HEK293T (cell line): Measurements from ENCODE around the gene ORAI2.

ENCODE experiments used
- ARNT ChIP-seq: fragments of 450-650 bp; IDR thresholded peaks from 2 replicates; pipeline ENCODE4 v1.6.1; 2017; ENCODE audit warnings: mild to moderate bottlenecking
- CTBP1 ChIP-seq: fragments of 450-650 bp; IDR thresholded peaks from 2 replicates; pipeline ENCODE4 v1.6.1; 2016; ENCODE audit warnings: borderline replicate concordance
- ELF4 ChIP-seq: fragments of 450-650 bp; IDR thresholded peaks from 2 replicates; pipeline ENCODE4 v1.6.1; 2017; ENCODE audit warnings: antibody characterized with exemption
- FOXA1 ChIP-seq: fragments of 450-650 bp; IDR thresholded peaks from 2 replicates; pipeline ENCODE4 v1.6.1; 2016; ENCODE audit warnings: mild to moderate bottlenecking
- FOXK2 ChIP-seq: fragments of 450-650 bp; IDR thresholded peaks from 2 replicates; pipeline ENCODE4 v1.6.1; 2016; ENCODE audit warnings: mild to moderate bottlenecking
- FOXM1 ChIP-seq: fragments of 450-650 bp; IDR thresholded peaks from 2 replicates; pipeline ENCODE4 v1.6.1; 2017; ENCODE audit warnings: mild to moderate bottlenecking, borderline replicate concordance
- HDGF ChIP-seq: fragments of 450-650 bp; IDR thresholded peaks from 2 replicates; pipeline ENCODE4 v1.6.1; 2017; ENCODE audit warnings: antibody characterized with exemption, borderline replicate concordance
- NFRKB ChIP-seq: fragments of 450-650 bp; IDR thresholded peaks from 2 replicates; pipeline ENCODE4 v1.6.1; 2016; ENCODE audit warnings: mild to moderate bottlenecking, moderate library complexity
- SP1 ChIP-seq: fragments of 450-650 bp; IDR thresholded peaks from 2 replicates; pipeline ENCODE4 v1.6.1; 2017
- TARDBP ChIP-seq: fragments of 450-650 bp; IDR thresholded peaks from 2 replicates; pipeline ENCODE4 v1.6.1; 2016
- ZNF384 ChIP-seq: fragments of 450-650 bp; IDR thresholded peaks from 2 replicates; pipeline ENCODE4 v1.6.1; 2016

- TF ChIP-seq HDGF: no peak
- TF ChIP-seq TARDBP: no peak
- no peak for TF ChIP-seq FOXK2
- no peak for TF ChIP-seq FOXM1
- TF ChIP-seq ZNF384: no peak
- TF ChIP-seq FOXA1: no peak
- TF ChIP-seq ARNT: no peak
- TF ChIP-seq ELF4: no peak
- TF ChIP-seq SP1: no peak
- TF ChIP-seq NFRKB: no peak
- no peak for TF ChIP-seq CTBP1
Measured at GRCh38 chr7:102453319-102453718, 19.9 kb downstream of the ORAI2 start.
